Muscle layer of colon (tissue), 2 donors: ENCODE measurements around the gene ENG.
"Not testable (repeated sequence)": the region's sequence is repeated elsewhere in the genome, so short reads cannot be mapped to it uniquely, and the experiment has no call there.

Experiments used
- H3K27ac ChIP-seq: one replicate; pipeline ENCODE4 v1.7.0; 2013; ENCODE audit warnings: low read depth, mild to moderate bottlenecking, low read length, moderate library complexity
- H3K27me3 ChIP-seq, 2 donors: one replicate each; pipeline ENCODE4 v1.7.0; 2013; ENCODE audit warnings: low read length in 2 of 2, mild to moderate bottlenecking in 2 of 2; ENCODE audit not compliant: insufficient read depth in 2 of 2, control insufficient read depth in 1 of 2
- H3K36me3 ChIP-seq: one replicate; pipeline ENCODE4 v1.7.0; 2013; ENCODE audit warnings: mild to moderate bottlenecking, low read length; ENCODE audit not compliant: insufficient read depth
- H3K4me1 ChIP-seq: one replicate; pipeline ENCODE4 v1.7.0; 2013; ENCODE audit warnings: mild to moderate bottlenecking, low read length; ENCODE audit not compliant: insufficient read depth
- H3K4me3 ChIP-seq, 2 donors: one replicate each; pipeline ENCODE4 v1.7.0; 2013; ENCODE audit warnings: low read length in 2 of 2, low read depth in 1 of 2, mild to moderate bottlenecking in 1 of 2, moderate library complexity in 1 of 2
- H3K9ac ChIP-seq: one replicate; pipeline ENCODE4 v1.7.0; 2013; ENCODE audit warnings: low read length
- H3K9me3 ChIP-seq: one replicate; pipeline ENCODE4 v1.7.0; 2013; ENCODE audit warnings: mild to moderate bottlenecking, low read length
- donor health status: abdominal sarcoma.
- donor health status: Adenocarcinoma of cecum.

The ENG gene

GRCh38 chr9:127876764-127877562 is 22.5 kb upstream of the ENG start:
- peaks cover 50% of the 10 kb centered on the region for H3K4me1 ChIP-seq
- H3K27me3 ChIP-seq: no peaks in the 10 kb centered on the region
- H3K27ac ChIP-seq: peak overlapping the region; percentile 86
- no peak overlapping the region for H3K9ac ChIP-seq
- peak overlapping the region; percentile 77 to 78 for H3K4me3 ChIP-seq
- no peaks in the 10 kb centered on the region for H3K9me3 ChIP-seq
- H3K36me3 ChIP-seq: peaks cover 5% of the 10 kb centered on the region

DNA sequence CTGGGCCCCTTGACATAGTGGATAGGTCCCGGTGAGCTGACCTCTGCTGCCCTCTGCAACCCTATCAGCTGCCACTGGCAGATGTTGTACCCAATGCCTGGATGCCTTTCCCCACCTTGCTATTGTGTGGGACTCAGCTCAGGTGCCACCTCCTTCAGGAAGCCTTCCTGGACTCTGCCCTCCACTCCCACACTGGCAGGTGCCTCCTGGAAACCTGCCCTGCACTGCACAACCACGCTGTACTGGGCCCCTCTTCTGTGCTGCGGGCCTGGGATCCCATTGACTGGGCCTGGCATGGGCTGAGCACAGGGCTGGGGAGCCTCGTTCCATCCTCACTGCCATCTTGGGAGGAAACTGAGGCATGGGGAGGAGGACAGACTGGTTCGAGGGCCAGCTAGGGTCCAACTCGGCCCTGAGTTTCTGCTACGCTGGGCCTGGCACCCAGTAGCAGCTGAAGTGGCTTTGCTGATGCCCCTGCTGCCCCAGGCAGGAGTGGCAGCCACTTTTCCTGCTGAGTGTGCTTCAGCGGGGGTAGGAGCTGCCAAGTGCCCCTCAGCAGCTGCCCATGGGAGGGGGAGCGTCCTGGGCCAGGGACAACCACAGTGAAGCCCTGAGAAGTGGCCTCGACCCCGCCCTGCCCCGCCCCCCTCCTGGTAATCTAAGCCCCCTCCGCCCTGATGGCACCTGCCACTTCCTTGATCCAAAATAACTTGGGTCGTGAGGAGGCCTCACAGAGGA is 21.7 kb upstream of the ENG start:
- H3K27me3 ChIP-seq: no peaks in the 10 kb centered on the region
- H3K9me3 ChIP-seq: no peaks in the 10 kb centered on the region
- H3K36me3 ChIP-seq: peaks cover 13% of the 10 kb centered on the region
- peaks cover 50% of the 10 kb centered on the region for H3K4me1 ChIP-seq
- no peak overlapping the region for H3K9ac ChIP-seq
- peak overlapping the region; percentile 77 to 78 for H3K4me3 ChIP-seq
- peak overlapping the region; percentile 86 for H3K27ac ChIP-seq

GRCh38 chr9:127875306-127875966 is 21.0 kb upstream of the ENG start:
- no peak overlapping the region for H3K9ac ChIP-seq
- peak overlapping the region; percentile 63 for H3K27ac ChIP-seq
- H3K4me3 ChIP-seq: peak overlapping the region in 1 of 2 donors; percentile 47
- no peaks in the 10 kb centered on the region for H3K27me3 ChIP-seq
- H3K36me3 ChIP-seq: peaks cover 14% of the 10 kb centered on the region
- H3K4me1 ChIP-seq: peaks cover 50% of the 10 kb centered on the region
- no peaks in the 10 kb centered on the region for H3K9me3 ChIP-seq

- Histone ChIP-seq H3K4me1 (peaks cover 50% of the 10 kb centered on the region), H3K4me3 (peak overlapping the region; percentile 26 to 37), H3K9me3 (no peaks in the 10 kb centered on the region), H3K27ac (peak overlapping the region; percentile 63), H3K27me3 (no peaks in the 10 kb centered on the region), H3K9ac (no peak overlapping the region), H3K36me3 (peaks cover 14% of the 10 kb centered on the region)
Observed at GRCh38 chr9:127874301-127875221, 20.1 kb upstream of the ENG start.

GRCh38 chr9:127873886-127874285 is 19.4 kb upstream of the ENG start:
- peak overlapping the region; percentile 26 to 37 for H3K4me3 ChIP-seq
- H3K4me1 ChIP-seq: peaks cover 50% of the 10 kb centered on the region
- peaks cover 14% of the 10 kb centered on the region for H3K36me3 ChIP-seq
- H3K27ac ChIP-seq: peak overlapping the region; percentile 35
- no peaks in the 10 kb centered on the region for H3K9me3 ChIP-seq
- H3K9ac ChIP-seq: no peak overlapping the region
- H3K27me3 ChIP-seq: no peaks in the 10 kb centered on the region

DNA sequence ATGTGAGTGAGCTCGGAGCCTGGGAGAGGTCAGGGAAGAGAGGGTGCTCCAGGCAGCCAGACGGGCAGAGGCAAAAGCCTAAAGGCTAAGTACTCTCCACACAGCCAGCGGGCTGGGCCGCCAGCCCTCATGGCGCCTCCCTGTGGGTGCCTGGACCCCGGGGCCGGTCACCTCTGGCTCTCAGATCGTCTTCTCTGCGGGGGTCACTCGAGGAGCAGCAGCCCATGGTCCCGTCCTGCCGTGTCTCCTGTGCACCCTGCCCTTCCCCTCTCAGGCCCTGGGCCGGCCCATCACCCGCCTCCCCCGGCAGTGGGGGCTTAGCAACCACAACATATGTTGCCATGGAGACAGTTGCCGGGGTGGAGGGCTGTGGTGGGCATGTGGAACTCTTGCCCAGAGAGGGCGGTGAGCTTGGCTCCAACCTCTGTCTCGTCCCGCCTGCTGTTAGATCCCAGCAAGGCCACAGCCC is 18.8 kb upstream of the ENG start:
- Histone ChIP-seq H3K36me3 (peaks cover 16% of the 10 kb centered on the region), H3K9me3 (no peaks in the 10 kb centered on the region), H3K4me3 (no peak overlapping the region), H3K4me1 (peaks cover 46% of the 10 kb centered on the region), H3K27me3 (no peaks in the 10 kb centered on the region), H3K27ac (peak overlapping the region; percentile 35), H3K9ac (no peak overlapping the region)

DNA sequence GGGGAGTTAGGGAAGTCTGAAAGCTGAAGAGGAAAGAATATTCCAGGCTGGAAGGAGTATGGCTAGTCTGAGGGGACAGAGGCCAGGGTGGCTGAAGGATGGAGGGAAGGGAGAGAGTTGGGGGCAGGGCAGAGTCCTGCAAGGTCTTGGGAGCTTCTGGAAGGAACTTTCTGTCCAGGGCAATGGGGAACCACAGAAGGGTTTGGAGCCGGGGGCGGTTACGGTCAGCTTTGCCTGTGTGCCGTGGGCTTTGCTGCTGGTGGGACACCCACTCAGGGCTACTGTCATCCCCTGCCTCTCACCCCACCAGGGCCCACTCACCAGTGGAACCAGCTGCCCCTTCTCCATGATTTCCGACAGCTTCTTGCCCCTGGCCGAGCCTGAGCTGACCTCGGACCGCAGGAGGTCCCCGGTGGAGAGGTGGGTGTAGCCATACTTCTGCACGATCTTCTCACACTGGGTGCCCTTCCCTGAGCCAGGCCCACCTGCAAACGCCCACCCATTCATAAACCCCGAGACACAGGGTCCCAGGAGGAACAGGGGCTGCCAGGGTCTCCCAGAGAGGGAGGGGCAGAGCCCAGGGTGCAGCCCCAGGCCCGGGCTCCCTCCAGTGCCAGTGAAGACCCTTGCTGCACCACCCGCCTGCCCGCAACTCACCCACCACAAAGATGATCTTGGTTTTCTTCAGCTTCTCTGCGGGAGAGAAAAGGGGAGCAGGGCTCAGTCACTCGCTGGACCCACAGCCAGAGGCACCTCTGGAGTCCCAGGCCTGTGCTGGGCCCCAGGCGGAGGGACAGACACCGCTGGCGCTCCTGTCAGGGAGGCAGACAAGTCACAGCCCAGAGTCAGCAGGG is 18.1 kb upstream of the ENG start:
- H3K9me3 ChIP-seq: no peaks in the 10 kb centered on the region
- H3K27me3 ChIP-seq: no peaks in the 10 kb centered on the region
- no peak overlapping the region for H3K4me3 ChIP-seq
- H3K27ac ChIP-seq: no peak overlapping the region
- H3K9ac ChIP-seq: no peak overlapping the region
- H3K36me3 ChIP-seq: peaks cover 22% of the 10 kb centered on the region
- H3K4me1 ChIP-seq: peaks cover 40% of the 10 kb centered on the region

DNA sequence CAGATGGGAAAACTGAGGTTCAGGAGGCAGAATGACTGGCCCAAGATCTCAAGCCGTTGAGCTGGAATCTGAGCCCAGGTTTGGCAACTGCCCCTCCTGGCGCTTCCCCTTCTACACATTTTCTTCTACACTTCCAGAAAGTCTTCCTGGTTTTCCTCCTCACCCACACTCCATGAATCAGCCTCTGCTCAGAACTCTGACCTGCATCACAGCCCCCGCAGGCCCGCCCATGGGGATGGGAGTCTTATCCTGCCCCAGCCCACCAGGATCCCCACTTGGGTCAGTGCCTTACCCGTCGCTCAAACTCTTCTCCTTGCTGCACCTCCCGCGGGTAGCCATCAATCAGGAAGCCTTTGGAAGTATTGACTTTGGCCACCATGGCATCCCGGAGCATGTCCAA is 17.1 kb upstream of the ENG start:
- Histone ChIP-seq H3K4me3 (no peak overlapping the region), H3K9ac (no peak overlapping the region), H3K27me3 (no peaks in the 10 kb centered on the region), H3K27ac (no peak overlapping the region), H3K9me3 (no peaks in the 10 kb centered on the region), H3K4me1 (peaks cover 34% of the 10 kb centered on the region), H3K36me3 (peaks cover 25% of the 10 kb centered on the region)

- H3K36me3 ChIP-seq: peaks cover 25% of the 10 kb centered on the region
- H3K4me3 ChIP-seq: no peak overlapping the region
- H3K9ac ChIP-seq: no peak overlapping the region
- no peaks in the 10 kb centered on the region for H3K27me3 ChIP-seq
- H3K27ac ChIP-seq: no peak overlapping the region
- peaks cover 28% of the 10 kb centered on the region for H3K4me1 ChIP-seq
- no peaks in the 10 kb centered on the region for H3K9me3 ChIP-seq
Observed at GRCh38 chr9:127870887-127871286, 16.4 kb upstream of the ENG start.

GRCh38 chr9:127870153-127870491 is 15.7 kb upstream of the ENG start:
- not testable (repeated sequence) for H3K27me3 ChIP-seq, H3K4me3 ChIP-seq, H3K27ac ChIP-seq, H3K9ac ChIP-seq, H3K9me3 ChIP-seq
- H3K36me3 ChIP-seq: peaks cover 25% of the 10 kb centered on the region
- peaks cover 20% of the 10 kb centered on the region for H3K4me1 ChIP-seq
